Retinal pigment epithelial cell (primary cell): ENCODE results near the gene CEP164.

ENCODE experiments used
- DNase-seq: peaks from one replicate; pipeline ENCODE4 v3.0.0-alpha.2; 2010; ENCODE audit warnings: low read depth
- H3K4me3 ChIP-seq: 2 replicates; pipeline ENCODE4 v1.5.1; 2011; ENCODE audit warnings: mild to moderate bottlenecking, low read length, control low read depth, moderate library complexity
- TF ChIP-seq, protein P1 (sequence below): conservative IDR thresholded peaks from 2 replicates; pipeline ENCODE4 v1.5.1; 2011; ENCODE audit warnings: low read depth, low read length, control low read depth, inconsistent platforms

CEP164 gene

DNA sequence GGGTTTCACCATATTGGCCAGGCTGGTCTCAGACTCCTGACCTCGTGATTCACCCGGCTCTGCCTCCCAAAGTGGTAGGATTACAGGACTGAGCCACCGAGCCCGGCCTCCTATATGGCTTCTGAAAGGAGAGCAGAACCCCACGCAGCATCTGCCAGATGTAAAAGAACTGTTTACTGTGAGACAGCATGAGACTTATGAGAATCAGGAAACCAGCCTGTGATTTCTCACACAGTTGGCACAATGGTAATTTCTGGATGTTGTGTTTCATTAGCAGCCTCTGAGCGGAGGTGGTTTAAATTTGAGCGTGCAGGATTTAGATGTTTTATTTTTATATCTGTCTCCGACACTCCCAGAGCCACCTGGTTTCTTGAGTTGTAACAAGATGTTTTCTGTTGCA is 33.8 kb downstream of the CEP164 start:
- no peak overlapping the region for H3K4me3 ChIP-seq
- no peak for DNase-seq
- TF ChIP-seq, protein P1, sequence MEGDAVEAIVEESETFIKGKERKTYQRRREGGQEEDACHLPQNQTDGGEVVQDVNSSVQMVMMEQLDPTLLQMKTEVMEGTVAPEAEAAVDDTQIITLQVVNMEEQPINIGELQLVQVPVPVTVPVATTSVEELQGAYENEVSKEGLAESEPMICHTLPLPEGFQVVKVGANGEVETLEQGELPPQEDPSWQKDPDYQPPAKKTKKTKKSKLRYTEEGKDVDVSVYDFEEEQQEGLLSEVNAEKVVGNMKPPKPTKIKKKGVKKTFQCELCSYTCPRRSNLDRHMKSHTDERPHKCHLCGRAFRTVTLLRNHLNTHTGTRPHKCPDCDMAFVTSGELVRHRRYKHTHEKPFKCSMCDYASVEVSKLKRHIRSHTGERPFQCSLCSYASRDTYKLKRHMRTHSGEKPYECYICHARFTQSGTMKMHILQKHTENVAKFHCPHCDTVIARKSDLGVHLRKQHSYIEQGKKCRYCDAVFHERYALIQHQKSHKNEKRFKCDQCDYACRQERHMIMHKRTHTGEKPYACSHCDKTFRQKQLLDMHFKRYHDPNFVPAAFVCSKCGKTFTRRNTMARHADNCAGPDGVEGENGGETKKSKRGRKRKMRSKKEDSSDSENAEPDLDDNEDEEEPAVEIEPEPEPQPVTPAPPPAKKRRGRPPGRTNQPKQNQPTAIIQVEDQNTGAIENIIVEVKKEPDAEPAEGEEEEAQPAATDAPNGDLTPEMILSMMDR = no peak

DNA sequence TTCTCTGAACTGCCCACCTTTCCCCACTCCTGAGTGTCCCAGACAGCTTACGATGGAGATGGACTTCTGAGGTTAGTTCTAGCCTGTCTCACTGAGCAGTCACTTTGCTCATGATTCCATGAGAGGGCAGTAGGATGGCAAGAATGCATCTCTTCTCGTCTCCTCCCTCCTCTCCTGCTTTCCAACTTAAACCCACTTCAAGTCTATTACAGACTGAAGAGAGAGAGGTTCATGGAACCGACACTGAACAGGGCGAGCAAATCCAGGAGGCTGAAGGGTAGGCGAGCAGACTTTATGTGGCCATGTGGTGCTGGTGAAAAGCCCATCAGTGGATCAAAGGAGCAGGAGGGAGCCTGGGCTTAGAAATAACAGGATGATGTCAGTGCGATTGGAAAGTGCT is 38.6 kb downstream of the CEP164 start:
- DNase-seq = no peak
- no peak overlapping the region for H3K4me3 ChIP-seq
- TF ChIP-seq, protein P1 = peak; percentile 19

DNA sequence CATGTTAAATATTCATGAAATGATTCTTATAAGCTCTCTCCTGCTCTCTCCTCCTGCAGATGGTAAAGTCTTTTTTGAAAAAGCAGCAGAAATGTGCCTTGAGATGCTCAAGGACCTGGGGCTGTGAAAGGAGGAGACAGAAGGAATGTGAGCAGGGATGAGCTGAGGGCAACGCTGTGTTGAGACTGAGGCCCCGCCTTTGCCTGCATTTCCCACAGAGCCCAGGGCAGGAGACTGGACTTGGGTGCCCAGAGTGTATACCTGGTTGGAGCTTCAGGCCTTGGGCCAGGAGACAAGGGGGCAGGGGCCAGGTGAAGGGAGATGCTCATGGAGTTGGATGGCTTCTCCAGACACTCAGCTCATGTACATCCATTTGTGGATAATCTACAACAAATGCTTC is 39.2 kb downstream of the CEP164 start:
- no peak overlapping the region for H3K4me3 ChIP-seq
- TF ChIP-seq, protein P1 = no peak
- no peak for DNase-seq

DNA sequence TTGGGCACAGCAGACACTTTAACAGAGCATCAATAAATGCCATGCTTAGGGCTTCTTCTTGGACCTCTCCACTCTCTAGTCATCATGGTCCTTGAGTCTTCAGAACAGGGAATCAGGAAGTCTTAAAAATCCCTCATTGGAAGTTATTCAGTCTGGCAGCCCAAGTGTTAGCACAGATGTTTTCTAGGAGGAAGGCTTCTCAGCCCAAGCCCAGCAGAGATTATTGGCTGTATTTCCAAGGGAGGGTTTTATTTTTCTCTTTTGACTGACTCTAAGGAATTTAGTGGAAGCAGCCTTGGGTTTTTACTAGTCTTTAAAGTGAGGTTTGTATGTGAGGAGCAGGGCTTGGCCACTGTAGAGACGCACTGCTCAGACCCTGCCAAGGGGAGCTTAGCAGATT is 41.9 kb downstream of the CEP164 start:
- no peak for DNase-seq
- H3K4me3 ChIP-seq = no peak overlapping the region
- TF ChIP-seq, protein P1 = no peak

DNA sequence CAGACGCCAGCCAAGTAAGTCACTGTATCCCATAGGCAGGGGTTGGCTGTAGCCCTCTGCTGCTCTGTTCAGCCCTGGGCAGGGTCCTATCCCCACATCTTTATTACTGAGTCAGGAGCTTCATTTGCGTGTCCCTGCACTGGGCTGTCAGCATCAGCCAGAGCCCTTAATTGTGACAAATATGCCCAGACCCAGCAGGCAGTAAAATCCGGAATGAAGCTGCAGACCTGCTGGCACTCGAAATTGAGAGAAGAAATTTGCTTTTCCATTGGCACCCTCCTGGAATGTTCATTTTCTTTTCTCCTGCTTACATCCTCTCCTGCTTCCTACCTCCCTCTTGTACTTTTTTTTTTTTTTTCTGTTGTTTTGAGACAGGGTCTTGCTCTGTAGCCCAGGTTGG is 43.8 kb downstream of the CEP164 start:
- no peak for DNase-seq
- TF ChIP-seq, protein P1 = no peak
- H3K4me3 ChIP-seq = no peak overlapping the region

DNA sequence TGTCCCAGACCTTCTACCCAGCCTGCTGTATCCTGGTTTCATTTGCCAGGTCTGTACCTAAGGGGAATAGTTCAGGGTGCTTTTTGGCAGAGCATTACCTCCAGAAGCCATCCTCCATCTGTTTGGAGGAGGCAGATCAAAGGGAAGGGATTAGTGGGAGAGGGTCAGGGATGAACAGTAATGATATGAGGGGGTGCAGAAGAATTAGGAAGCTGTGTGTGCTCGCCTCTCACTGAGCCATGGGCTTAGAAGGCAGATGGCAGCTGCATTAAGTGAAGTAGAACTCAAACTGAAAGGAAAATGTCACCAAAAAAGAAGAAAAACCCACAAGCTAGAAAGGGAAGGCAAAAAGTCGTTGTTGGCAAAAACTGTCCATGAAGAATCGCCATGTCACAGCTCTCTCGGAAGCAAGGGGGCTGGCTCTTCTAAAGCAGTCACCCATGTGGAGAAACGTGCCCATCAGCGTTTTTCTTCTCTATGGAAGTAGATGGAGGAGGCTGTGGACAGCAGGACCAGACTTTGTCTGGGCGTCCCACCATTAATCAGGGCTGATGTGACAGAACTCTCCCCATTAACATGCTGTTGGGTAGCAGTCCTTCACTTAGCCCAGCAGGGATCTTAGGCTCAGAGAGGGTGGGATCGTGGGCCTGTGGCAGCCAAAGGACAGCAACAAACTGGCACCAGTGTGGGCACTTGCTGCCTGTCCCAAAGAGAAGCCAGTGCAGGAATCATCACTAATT is 46.8 kb downstream of the CEP164 start:
- H3K4me3 ChIP-seq = no peak overlapping the region
- no peak for DNase-seq
- TF ChIP-seq, protein P1 = no peak

DNA sequence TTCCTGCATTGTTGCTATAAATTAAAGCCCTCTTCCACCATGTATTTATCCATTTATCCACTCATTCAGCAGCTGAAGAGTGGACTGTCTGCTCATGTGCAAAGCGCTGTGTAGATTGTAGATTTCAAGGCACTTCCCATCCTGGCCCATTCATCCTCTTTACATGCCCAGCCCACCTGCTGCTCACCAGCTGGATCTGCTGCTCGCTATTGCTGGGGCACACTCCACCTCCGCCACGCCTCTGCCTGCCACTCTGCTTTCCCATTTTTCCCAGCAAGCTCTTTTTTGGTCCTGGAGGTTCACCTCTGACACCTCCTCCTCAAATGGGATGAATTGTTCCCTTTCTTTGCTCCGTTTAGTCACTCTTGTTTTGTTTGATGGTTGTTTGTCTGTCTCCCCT is 48.3 kb downstream of the CEP164 start:
- no peak for DNase-seq
- no peak overlapping the region for H3K4me3 ChIP-seq
- TF ChIP-seq, protein P1 = no peak
